ENCODE data around the gene IFI6. TPM values are rescaled to one million over a fixed set of nuclear protein-coding genes. Genes with fewer than 3 reads are reported as not detected.
"Not testable (repeated sequence)": the region's sequence is repeated elsewhere in the genome, so short reads cannot be mapped to it uniquely, and the experiment has no call there.

Gene IFI6
- total and polyA plus RNA-seq, 5 donors, result 46.2 to 145 (median 59.3) TPM

DNA sequence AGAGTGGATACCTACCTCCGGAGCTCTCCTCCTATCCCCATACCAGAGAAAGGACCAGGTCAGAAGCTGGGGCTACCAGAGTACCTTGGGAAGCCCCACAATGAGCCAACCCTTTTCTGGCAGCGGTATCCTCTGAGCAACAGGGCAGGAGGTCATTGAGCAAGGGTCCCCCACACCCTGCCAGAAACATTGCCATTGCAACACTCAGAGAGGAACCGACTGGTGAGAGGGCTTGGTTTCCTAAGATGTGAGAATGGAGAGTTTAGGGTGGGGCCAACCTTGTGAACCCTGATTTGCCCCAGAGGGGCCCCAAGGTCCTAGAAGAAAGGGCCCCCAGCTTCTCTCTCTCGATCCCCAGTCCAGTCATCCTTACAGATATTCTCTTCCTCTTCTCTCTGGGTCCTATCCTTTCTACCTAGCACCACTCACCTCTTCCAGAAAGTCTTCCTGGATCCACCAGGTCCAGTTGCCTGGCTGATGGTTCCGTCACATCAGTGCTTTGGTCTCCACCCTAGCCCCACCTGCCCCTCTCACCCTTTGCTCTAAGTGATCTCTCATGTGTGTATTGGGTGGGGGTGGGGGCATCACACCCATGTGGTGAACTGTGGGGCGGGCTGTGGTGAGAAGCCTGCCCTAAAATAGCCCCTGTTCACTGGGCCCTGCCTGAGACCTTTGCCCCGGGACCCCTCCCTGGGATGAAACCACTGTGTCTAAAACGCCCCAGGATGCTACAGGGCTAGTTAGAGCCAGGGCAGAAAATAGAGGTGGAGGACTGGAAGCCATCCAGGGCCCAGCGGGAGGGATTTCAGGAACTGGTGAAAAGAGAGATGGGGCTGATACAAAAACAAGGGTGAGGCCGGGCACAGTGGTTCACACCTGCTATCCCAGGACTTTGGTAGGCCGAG is 45.7 kb downstream of the IFI6 start:
- Histone ChIP-seq H3K4me3 (ENCODE audit: low read length) (no peak overlapping the region), H3K9me3 (ENCODE audit: control insufficient read depth, low read length) (no peaks in the 10 kb centered on the region), H3K27ac (ENCODE audit: low read length) (no peak overlapping the region), H3K4me1 (ENCODE audit: control insufficient read depth, insufficient read depth, low read length) (peaks cover 17% of the 10 kb centered on the region), H3K27me3 (ENCODE audit: control insufficient read depth, insufficient read depth) (no peaks in the 10 kb centered on the region)
- DNase-seq, result no peak
- ATAC-seq, result peak; percentile 28 to 43
- WGBS, result 86% methylated on average over 11 of the region's 11 CpGs
- intact Hi-C loops (cut with DNase I), result no loop called here

DNA sequence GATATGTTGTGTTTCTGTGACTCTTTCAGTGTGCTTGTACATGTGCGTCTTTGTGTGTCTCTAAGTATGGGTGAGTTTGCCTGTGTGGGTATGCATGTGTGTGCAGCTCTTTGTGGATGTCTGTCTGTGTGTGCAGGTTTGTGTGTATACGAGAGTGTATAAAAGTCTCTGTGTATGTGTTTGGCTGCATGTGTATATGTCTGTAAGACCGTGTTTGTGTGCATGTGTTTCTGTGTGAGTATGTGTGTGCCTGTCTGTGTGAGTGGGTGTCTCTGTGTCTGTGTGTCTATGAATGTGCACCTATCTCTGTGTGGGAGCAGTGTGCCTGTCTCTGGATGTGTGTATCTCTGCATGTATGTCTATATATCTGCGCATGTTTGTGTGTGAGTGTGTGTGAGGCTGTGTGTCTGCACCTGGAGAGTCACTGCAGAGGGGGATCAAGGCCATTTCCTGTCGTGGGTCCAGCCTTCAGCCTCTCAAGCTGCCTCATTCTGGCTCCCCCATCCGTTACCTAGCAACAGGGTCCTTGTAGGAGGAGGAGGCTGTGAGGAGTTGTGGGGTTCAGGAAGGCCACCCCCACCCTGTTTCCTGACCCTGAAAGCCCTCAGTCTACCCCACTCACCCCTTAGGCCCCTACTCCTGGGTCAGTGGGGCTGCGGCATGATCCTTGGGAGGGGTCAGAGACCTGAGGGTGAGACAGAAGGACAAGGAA is 47.4 kb downstream of the IFI6 start:
- H3K27ac ChIP-seq (ENCODE audit: low read length), result no peak overlapping the region
- no peaks in the 10 kb centered on the region for H3K27me3 ChIP-seq (ENCODE audit: control insufficient read depth, insufficient read depth)
- no peak overlapping the region for H3K4me3 ChIP-seq (ENCODE audit: low read length)
- peak in 1 of 2 donors; percentile 6 for ATAC-seq
- H3K9me3 ChIP-seq (ENCODE audit: control insufficient read depth, low read length), result no peaks in the 10 kb centered on the region
- WGBS, result 65% methylated on average over 7 of the region's 7 CpGs
- no peak for DNase-seq
- intact Hi-C loops (cut with DNase I), result no loop called here
- H3K4me1 ChIP-seq (ENCODE audit: control insufficient read depth, insufficient read depth, low read length), result peaks cover 7% of the 10 kb centered on the region

DNA sequence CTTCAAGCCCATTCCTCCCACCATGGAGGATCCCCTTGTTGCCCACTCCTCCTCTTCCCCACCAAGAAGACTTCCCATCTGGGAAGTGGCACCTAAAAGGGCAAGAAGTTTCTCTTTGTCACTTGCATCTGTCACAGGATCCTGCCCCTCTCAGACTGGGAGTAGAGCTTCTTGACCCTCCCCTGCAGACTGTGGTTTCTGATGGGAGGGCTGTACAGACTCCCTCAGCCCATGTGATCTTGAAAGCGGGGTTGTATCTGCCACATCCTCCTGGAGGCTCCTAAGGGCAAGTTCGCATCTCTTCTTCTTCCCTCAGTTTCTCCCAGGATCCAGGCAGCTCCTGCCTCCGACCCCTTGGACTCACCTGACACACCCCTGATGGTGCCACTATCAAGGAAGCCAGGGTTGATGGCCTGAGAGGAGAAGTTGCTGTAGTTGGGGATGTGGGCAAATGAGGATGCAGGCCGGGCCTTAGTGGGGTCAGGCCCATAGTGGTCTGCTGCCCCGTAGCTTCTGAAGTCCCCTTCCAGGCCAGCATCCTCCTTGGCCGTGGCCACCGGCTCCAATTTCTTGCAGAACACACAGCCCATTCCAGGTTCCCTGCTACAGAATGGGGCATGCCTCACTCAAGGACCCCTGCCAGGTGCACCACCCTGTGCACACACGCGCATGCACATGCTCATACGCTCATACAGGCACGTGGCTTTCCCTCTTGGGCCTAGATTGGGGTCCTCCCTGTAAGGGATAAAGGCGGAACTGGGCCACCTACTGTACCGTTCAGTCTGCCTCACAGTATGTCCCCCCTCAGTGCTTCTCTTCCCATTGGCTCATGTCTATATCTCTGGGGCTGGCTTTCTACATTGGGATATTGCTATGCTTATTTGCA is 48.4 kb downstream of the IFI6 start:
- Histone ChIP-seq H3K9me3 (ENCODE audit: control insufficient read depth, low read length) (no peaks in the 10 kb centered on the region), H3K4me3 (ENCODE audit: low read length) (no peak overlapping the region), H3K27ac (ENCODE audit: low read length) (no peak overlapping the region), H3K27me3 (ENCODE audit: control insufficient read depth, insufficient read depth) (no peaks in the 10 kb centered on the region), H3K4me1 (ENCODE audit: control insufficient read depth, insufficient read depth, low read length) (peaks cover 4% of the 10 kb centered on the region)
- intact Hi-C loops (cut with DNase I), result no loop called here
- ATAC-seq (no peak), DNase-seq (no peak)
- 90% methylated on average over 13 of the region's 13 CpGs for WGBS

DNA sequence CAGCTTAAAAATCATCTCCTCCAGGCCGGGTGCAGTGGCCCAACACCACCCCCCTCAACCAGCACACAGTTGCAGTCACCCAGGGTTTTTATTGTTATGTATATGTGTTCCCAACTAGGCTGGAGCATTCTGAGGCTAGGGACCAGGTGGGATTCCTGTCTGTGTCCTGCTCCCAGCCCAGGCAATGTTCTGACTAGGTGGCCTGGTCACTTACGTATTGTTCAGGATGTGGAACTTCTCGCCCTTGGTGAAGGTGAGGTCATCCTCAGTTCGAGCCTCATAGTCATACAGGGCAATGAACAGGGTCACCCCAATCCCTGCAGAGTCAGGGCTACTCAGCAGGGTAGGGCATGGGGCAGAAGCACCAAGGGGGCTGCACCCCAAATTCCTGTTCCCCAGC is 49.2 kb downstream of the IFI6 start:
- H3K9me3 ChIP-seq (ENCODE audit: control insufficient read depth, low read length), result no peaks in the 10 kb centered on the region
- peaks cover 3% of the 10 kb centered on the region for H3K4me1 ChIP-seq (ENCODE audit: control insufficient read depth, insufficient read depth, low read length)
- intact Hi-C loops (cut with DNase I), result no loop called here
- no peak overlapping the region for H3K4me3 ChIP-seq (ENCODE audit: low read length)
- no peak overlapping the region for H3K27ac ChIP-seq (ENCODE audit: low read length)
- ATAC-seq (no peak), DNase-seq (no peak)
- 88% methylated on average over 4 of the region's 4 CpGs for WGBS
- H3K27me3 ChIP-seq (ENCODE audit: control insufficient read depth, insufficient read depth), result no peaks in the 10 kb centered on the region

DNA sequence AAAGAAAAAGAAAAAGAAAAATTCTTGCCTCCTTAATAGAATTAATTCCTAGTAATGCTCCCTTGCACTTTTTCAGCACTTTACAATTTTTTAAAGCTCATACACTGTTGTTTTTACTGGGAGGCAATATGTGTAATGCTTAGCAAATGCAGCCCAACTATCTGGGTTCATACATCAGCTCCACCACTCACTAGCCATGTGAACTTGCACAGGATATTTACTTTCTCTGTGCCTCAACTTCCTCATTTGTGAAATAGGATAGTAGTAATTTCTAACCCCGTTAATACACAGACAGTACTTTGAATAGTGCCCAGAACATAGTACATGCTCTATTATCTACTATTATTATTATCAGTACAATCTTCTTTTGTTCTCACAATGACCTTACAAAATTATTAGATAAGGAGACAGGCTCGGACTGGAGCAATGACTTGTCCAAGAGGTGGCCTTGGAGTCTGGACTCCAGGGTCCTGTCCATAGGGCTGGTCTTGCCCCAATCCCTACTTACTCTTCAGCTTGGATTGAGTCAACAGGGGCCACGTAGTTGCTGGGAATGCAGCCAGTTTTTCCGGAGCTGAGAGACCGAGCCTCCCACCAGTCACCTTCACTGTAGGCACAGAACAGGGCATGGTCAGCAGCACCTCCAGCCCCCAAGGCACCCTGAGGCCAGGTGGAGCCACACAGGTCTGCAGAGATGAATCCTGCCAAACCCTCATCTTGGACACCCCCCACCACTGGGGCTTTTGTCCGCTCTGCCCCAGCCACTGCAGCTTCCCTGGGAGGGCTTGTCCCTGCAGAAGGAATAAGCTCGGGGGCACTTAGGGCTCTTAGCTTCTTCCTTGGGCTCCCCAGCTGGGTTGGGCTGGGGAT is 50.7 kb downstream of the IFI6 start:
- no peak overlapping the region for H3K27ac ChIP-seq (ENCODE audit: low read length)

DNA sequence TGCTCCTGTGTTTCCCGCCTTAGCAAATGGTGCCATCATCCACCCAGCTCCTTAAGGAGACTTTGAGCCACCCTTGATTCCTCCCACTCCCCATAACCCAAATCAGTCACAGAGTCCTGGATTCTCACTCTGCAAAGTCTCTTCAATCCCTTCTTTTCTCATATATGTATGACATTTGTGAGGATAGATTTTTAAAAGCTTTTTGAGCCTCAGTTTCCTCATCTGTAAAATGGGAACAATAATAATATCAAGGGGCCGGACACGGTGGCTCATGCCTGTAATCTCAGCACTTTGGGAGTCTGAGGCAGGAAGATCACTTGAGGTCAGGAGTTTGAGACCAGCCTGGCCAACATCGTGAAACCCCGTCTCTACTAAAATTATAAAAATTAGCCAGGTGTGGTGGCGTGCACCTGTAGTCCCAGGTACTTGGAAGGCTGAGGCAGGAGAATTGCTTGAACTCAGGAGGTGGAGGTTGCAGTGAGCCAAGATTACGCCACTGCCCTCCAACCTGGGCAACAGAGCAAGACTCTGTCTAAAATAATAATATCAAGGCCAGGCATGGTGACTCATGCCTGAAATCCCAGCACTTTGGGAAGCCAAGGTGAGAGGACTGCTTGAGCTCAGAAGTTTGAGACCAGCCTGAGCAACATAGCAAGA is 52.1 kb downstream of the IFI6 start:
- not testable (repeated sequence) for ATAC-seq; H3K4me1 ChIP-seq (ENCODE audit: control insufficient read depth, insufficient read depth, low read length); H3K4me3 ChIP-seq (ENCODE audit: low read length); H3K9me3 ChIP-seq (ENCODE audit: control insufficient read depth, low read length); H3K27me3 ChIP-seq (ENCODE audit: control insufficient read depth, insufficient read depth); H3K27ac ChIP-seq (ENCODE audit: low read length)
- intact Hi-C loops (cut with DNase I), result loop anchor here in 2 of 4 donors (5.0 to 10.0 kb wide), 2 partner anchors 37 to 505 kb away; no protein-coding TSS in a partner anchor
- DNase-seq, result peak in 1 of 3 donors; percentile 2
- 96% methylated on average over 7 of the region's 7 CpGs for WGBS

More for the DNA sequence above, 50.7 kb downstream of the IFI6 start:
- H3K4me3 ChIP-seq (ENCODE audit: low read length), result no peak overlapping the region
- H3K27me3 ChIP-seq (ENCODE audit: control insufficient read depth, insufficient read depth), result no peaks in the 10 kb centered on the region
- ATAC-seq (no peak), DNase-seq (peak in 1 of 3 donors; percentile 33)
- peaks cover 3% of the 10 kb centered on the region for H3K4me1 ChIP-seq (ENCODE audit: control insufficient read depth, insufficient read depth, low read length)
- intact Hi-C loops (cut with DNase I), result no loop called here
- 39% methylated on average over 7 of the region's 7 CpGs for WGBS
- H3K9me3 ChIP-seq (ENCODE audit: control insufficient read depth, low read length), result no peaks in the 10 kb centered on the region

DNA sequence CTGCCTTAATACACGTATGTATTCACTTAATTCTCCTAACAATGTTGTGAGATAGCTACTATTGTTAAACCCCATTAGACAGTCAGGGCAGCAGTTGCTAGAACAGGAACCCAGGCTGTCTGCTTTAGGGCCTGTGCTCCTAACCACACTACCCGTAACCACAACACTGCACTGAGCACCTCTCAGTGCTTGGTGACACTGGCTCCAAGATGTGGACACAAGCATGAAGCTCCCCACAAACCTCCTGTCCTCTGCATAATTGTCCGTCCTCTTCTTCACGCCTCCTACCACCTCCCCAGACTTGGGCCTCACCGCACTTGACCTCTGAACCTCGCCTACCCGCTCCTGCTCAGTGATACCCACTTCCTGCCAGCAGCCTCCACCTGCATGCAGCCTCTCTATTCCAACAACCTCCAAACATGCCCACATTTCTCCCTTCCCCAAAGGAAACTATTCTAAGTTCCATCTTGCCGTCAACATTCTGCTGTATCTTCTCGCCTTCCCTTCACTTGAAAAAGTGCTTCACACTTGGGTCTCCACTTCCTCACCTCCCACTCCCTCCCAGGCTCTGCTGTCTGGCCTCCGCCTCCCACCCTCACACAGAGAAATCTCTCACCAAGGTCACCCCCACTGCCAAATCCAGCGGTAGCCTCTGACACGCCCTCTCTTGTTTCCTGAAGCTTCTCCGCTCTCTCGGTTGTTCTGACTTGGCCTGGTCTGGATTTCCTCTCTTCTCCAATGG is 53.5 kb downstream of the IFI6 start:
- Histone ChIP-seq H3K27ac (ENCODE audit: low read length) (no peak overlapping the region), H3K4me3 (ENCODE audit: low read length) (no peak overlapping the region), H3K27me3 (ENCODE audit: control insufficient read depth, insufficient read depth) (no peaks in the 10 kb centered on the region), H3K4me1 (ENCODE audit: control insufficient read depth, insufficient read depth, low read length) (peaks cover 3% of the 10 kb centered on the region), H3K9me3 (ENCODE audit: control insufficient read depth, low read length) (no peaks in the 10 kb centered on the region)
- ATAC-seq (no peak), DNase-seq (peak in 1 of 3 donors; percentile 4)
- WGBS, result 72% methylated on average over 14 of the region's 14 CpGs
- intact Hi-C loops (cut with DNase I), result loop anchor here in 2 of 4 donors (5.0 to 10.0 kb wide), 2 partner anchors 39 to 504 kb away; no protein-coding TSS in a partner anchor

DNA sequence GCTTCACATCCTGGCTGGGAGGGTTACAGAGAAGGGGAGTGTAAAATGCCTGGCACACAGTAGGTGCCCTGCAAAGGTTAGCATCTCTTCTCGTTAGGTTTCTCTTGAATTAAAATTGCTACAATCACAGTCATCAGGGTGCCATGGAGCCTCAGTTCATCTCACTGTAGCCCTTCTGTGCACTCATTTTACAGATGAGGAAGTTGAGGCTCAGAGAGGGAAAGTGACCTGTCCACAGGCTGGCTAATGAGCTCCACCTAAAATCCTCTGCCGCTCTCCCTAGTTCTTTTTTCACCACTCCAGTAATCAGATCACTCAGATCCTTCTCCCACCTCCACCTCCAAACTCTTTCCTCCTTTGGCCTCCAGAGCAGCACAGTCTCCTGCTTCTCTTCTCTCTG is 54.6 kb downstream of the IFI6 start:
- Histone ChIP-seq H3K9me3 (ENCODE audit: control insufficient read depth, low read length) (no peaks in the 10 kb centered on the region), H3K27ac (ENCODE audit: low read length) (no peak overlapping the region), H3K4me1 (ENCODE audit: control insufficient read depth, insufficient read depth, low read length) (peaks cover 3% of the 10 kb centered on the region), H3K27me3 (ENCODE audit: control insufficient read depth, insufficient read depth) (no peaks in the 10 kb centered on the region), H3K4me3 (ENCODE audit: low read length) (no peak overlapping the region)
- DNase-seq (no peak), ATAC-seq (no peak)
- intact Hi-C loops (cut with DNase I), result loop anchor here in 2 of 4 donors (5.0 to 10.0 kb wide), 2 partner anchors 40 to 503 kb away; no protein-coding TSS in a partner anchor
- 84% methylated on average over 2 of the region's 2 CpGs for WGBS

DNA sequence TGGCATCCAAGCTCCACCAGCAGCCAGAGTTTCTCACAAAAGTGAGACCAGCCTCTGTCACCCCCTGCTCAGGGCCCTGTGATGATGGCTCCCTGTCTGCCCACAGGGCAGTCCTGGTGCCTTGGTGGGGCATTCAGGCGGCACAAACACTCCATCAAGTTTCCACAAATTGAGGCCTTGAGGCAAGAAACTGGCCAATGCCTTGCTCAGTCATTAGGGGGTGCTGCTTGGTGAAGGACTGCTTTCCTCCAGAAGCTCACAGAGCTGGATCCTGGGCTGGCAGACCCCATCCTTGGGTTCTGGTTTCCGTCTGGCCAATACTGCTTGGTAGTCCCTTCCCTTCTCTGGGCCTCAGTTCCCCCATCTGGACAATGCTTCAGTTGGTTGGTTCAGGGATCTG is 55.6 kb downstream of the IFI6 start:
- DNase-seq (no peak), ATAC-seq (no peak)
- Histone ChIP-seq H3K4me3 (ENCODE audit: low read length) (no peak overlapping the region), H3K9me3 (ENCODE audit: control insufficient read depth, low read length) (no peaks in the 10 kb centered on the region), H3K27me3 (ENCODE audit: control insufficient read depth, insufficient read depth) (no peaks in the 10 kb centered on the region), H3K27ac (ENCODE audit: low read length) (no peak overlapping the region), H3K4me1 (ENCODE audit: control insufficient read depth, insufficient read depth, low read length) (peaks cover 2% of the 10 kb centered on the region)
- intact Hi-C loops (cut with DNase I), result loop anchor here in 2 of 4 donors (5.0 to 10.0 kb wide), 2 partner anchors 41 to 502 kb away; no protein-coding TSS in a partner anchor
- WGBS, result 98% methylated on average over 2 of the region's 2 CpGs

Data from right cardiac atrium (tissue), 5 donors.